ENCODE measurements around the gene TIMP2.

GRCh38 chr17:78918979-78919378, 6.2 kb downstream of the TIMP2 start:
- TF ChIP-seq CTCF (IDR thresholded peaks at IDR 0.05; ENCODE audit: low read depth, low read length, missing input control) (no peak), FOXA1 (IDR thresholded peaks at IDR 0.05) (no peak), TAF1 (conservative IDR thresholded peaks at IDR 0.05) (no peak), YY1 (IDR thresholded peaks at IDR 0.05) (no peak)
- TF ChIP-seq, protein P1, sequence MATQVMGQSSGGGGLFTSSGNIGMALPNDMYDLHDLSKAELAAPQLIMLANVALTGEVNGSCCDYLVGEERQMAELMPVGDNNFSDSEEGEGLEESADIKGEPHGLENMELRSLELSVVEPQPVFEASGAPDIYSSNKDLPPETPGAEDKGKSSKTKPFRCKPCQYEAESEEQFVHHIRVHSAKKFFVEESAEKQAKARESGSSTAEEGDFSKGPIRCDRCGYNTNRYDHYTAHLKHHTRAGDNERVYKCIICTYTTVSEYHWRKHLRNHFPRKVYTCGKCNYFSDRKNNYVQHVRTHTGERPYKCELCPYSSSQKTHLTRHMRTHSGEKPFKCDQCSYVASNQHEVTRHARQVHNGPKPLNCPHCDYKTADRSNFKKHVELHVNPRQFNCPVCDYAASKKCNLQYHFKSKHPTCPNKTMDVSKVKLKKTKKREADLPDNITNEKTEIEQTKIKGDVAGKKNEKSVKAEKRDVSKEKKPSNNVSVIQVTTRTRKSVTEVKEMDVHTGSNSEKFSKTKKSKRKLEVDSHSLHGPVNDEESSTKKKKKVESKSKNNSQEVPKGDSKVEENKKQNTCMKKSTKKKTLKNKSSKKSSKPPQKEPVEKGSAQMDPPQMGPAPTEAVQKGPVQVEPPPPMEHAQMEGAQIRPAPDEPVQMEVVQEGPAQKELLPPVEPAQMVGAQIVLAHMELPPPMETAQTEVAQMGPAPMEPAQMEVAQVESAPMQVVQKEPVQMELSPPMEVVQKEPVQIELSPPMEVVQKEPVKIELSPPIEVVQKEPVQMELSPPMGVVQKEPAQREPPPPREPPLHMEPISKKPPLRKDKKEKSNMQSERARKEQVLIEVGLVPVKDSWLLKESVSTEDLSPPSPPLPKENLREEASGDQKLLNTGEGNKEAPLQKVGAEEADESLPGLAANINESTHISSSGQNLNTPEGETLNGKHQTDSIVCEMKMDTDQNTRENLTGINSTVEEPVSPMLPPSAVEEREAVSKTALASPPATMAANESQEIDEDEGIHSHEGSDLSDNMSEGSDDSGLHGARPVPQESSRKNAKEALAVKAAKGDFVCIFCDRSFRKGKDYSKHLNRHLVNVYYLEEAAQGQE (IDR thresholded peaks at IDR 0.05), result no peak
